GM18505 (cell line): ENCODE results near the gene SYNJ2.

Experiments used
- ATAC-seq: cut with Tn5 transposase; IDR thresholded peaks from one replicate; pipeline ENCODE4 v1.9.1; 2021; ENCODE audit not compliant: unreplicated experiment
- POLR2A ChIP-seq: IDR thresholded peaks from 4 replicates; pipeline ENCODE4 v1.6.1; 2011; ENCODE audit warnings: borderline replicate concordance; ENCODE audit not compliant: insufficient read depth, insufficient read length; ENCODE audit errors: extremely low read depth

The SYNJ2 gene

DNA sequence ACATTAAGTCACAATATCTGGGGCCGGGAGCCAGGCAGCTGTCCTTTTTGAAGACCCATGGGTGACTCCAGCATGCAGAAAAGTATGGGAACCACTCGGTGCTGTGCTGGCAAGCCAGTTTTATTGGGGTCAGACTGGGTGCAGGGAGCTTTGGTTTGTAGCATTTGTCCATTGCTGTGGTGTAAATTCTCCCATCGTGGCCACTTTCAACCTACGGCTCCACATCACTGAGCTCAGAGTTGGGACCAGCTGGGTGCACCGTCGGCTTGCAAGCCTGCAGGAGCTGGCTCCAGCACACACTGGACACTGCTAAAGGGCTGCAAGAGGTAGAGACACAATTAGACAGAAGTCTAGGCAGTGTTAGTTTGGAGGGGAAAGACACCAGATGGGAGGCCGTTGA is 66.9 kb downstream of the SYNJ2 start:
- ATAC-seq: no peak
- TF ChIP-seq POLR2A: no peak

DNA sequence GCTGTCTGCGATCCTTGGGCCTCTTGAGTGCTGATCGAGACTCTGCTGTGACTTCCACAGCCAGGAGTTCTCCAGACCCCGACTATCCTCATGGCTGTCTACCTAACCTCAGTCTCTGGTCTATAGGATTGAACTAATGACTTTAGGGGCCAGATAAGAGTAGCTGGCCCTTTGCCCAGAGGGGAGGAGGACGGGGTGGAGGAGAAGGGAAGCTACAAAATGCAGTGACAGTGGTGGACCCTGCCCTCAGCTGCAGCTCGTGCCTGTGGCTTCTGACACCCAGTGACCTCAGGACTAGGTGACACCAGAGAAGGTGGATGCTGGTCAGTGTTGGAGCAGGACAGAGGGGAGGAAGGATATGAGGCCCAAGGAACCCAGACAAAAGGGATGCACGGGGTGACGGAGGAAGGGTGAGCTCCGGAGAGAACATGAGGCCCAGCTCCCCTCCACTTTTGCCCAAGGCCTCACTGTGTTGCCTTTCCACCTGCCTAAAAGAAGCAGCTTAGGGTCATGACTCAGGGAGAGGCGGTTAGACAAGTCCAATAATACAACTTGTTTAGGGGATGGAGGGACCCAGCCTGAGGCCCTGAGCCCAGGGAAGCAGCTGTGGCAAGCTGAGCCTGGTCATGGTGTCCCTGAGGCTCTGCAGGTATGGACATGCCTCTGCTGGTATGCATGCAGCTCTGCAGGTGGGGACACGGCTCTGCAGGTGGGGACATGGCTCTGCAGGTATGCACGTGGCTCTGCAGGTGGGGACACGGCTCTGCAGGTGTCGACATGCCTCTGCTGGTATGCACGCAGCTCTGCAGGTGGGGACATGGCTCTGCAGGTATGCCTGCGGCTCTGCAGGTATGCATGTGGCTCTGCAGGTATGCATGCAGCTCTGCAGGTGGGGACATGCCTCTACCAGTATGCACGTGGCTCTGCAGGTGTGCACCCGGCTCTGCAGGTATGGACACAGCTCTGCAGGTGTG is 67.7 kb downstream of the SYNJ2 start:
- no peak for ATAC-seq
- no peak for TF ChIP-seq POLR2A

GRCh38 chr6:158050107-158050735 is 68.6 kb downstream of the SYNJ2 start:
- ATAC-seq: no peak
- TF ChIP-seq POLR2A: no peak

GRCh38 chr6:158050955-158051354 is 69.3 kb downstream of the SYNJ2 start:
- ATAC-seq: no peak

DNA sequence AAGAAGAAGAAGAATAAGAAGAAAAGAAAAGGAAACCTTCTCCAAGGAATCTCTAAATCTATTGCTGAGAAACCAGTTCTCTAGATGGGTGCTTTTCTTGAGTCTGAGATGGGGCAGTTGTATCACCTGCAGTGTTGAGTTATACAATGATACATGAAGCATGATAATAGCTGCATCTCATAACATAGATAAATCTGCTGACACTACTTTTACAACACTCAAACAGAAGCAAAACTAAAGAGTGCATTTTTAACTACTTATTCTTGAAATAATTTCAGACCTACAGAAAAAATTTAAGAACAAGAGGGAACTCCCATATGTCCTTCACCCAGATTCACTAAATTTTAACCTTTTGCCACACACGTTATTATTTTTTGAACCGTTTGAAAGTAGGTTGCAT is 70.3 kb downstream of the SYNJ2 start:
- no peak for ATAC-seq
- no peak for TF ChIP-seq POLR2A

More at GRCh38 chr6:158050955-158051354, 69.3 kb downstream of the SYNJ2 start:
- no peak for TF ChIP-seq POLR2A

GRCh38 chr6:158053377-158054313 is 72.0 kb downstream of the SYNJ2 start:
- no peak for ATAC-seq
- no peak for TF ChIP-seq POLR2A

DNA sequence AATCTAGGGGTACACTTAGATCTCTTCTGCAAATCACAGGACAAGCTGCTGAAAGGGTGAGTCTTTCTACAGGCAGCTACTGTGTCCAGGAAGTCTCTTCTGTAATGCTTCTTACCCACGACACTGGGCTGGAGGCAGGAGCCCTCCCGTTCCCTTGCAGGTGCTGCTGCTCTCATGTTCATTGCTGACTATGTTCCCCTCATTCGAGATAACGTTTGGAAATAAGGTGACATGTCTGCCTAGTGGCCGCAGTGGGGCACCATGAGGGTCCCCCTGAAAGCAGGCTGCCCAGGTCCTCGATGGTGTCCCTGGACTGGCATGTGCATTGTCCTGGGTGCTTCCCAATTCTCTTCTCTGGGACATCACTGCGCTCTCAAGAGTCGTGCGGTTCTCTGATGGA is 74.7 kb downstream of the SYNJ2 start:
- ATAC-seq: no peak
- TF ChIP-seq POLR2A: no peak

GRCh38 chr6:158056804-158057203 is 75.1 kb downstream of the SYNJ2 start:
- ATAC-seq: no peak
- no peak for TF ChIP-seq POLR2A

GRCh38 chr6:158057213-158057987 is 75.7 kb downstream of the SYNJ2 start:
- TF ChIP-seq POLR2A: no peak
- no peak for ATAC-seq

DNA sequence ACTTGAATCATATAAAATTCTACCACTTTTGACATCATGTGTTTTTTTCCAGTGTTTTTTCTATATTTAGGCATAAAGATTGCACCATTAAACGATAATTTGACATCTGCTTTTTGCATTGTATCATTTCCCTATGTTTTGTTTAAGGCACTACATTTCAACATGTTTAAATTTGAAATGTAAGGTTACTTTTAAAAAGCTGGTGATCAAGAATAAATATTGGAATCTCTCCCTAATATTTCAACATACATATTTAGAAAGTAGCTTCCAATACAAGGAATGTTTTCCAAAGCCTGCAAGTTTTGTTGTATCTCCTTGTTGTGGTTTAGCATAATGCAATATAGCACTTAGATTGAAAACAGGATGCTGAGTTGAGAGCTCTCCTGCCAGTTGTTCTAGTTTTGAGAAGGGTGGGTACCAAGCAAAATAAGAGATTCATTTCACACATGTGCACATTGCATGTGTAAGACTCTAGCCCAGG is 76.5 kb downstream of the SYNJ2 start:
- ATAC-seq: no peak
- TF ChIP-seq POLR2A: no peak

GRCh38 chr6:158059108-158059507 is 77.4 kb downstream of the SYNJ2 start:
- TF ChIP-seq POLR2A: no peak
- ATAC-seq: no peak
